Measurements from ENCODE around the gene FBLN2. TPM values are rescaled to one million over a fixed set of nuclear protein-coding genes. Genes with fewer than 3 reads are reported as not detected.

Gene FBLN2
- total and polyA plus RNA-seq, 10 of the 15 experiments (the other 5 are each of a cell fraction or from before 2014, with no cell fraction given), result 0.03 to 0.41 (median 0.12) TPM; not detected in 2

GRCh38 chr3:13506239-13506638 is 42.7 kb upstream of the FBLN2 start:
- no peaks in the 10 kb centered on the region for H3K4me1 ChIP-seq (ENCODE audit: control insufficient read depth, insufficient read depth, low read length)
- no peak overlapping the region for H3K4me3 ChIP-seq
- no peaks in the 10 kb centered on the region for H3K9me3 ChIP-seq (replicated peaks; ENCODE audit: control insufficient read depth, insufficient read depth, low read length)
- no peak overlapping the region for H3K27ac ChIP-seq (ENCODE audit: control insufficient read depth, insufficient read depth)
- in situ Hi-C loops (cut with MboI), result no loop called here
- ChIA-PET SMC1A (ENCODE audit: uncharacterized antibody, unreplicated experiment) (no interaction called here), RAD21 (ENCODE audit: unreplicated experiment) (no interaction called here), CTCF (interaction anchor here (1.5 kb wide), 1 partner anchor 142 kb away, joined by 5 read pairs; no protein-coding TSS in a partner anchor), POLR2A (no interaction called here)
- intact Hi-C loops (cut with micrococcal nuclease; ENCODE audit: unreplicated experiment), result no loop called here
- DNase-seq (ENCODE audit: low read depth, low spot score) (no peak), ATAC-seq (no peak), FAIRE-seq (no peak)
- no peaks in the 10 kb centered on the region for H3K79me2 ChIP-seq (ENCODE audit: control insufficient read depth, insufficient read depth, low read length)
- no peaks in the 10 kb centered on the region; a peak in 1 of 4 replicates for H3K27me3 ChIP-seq (replicated peaks in 1 of 2; ENCODE audit: control insufficient read depth in 2 of 2, insufficient read depth in 2 of 2, low read length in 1 of 2)
- no peak overlapping the region for H3K4me2 ChIP-seq (ENCODE audit: control insufficient read depth, insufficient read depth)
- H4K20me1 ChIP-seq (ENCODE audit: control insufficient read depth, insufficient read depth), result no peaks in the 10 kb centered on the region
- H2AFZ ChIP-seq (ENCODE audit: control insufficient read depth, low read depth, low read length), result no peak overlapping the region
- H3K9ac ChIP-seq (ENCODE audit: control insufficient read depth, insufficient read depth, low read length), result no peak overlapping the region
- H3K36me3 ChIP-seq (ENCODE audit: control insufficient read depth in 2 of 2, insufficient read depth in 2 of 2, low read length in 1 of 2), result no peaks in the 10 kb centered on the region
- TF ChIP-seq RCOR1 (conservative IDR thresholded peaks at IDR 0.05; ENCODE audit: low read depth, low read length) (no peak), CBFB (IDR thresholded peaks at IDR 0.05; ENCODE audit: low read depth) (no peak), ZNF24 (IDR thresholded peaks at IDR 0.05) (no peak), NFYB (IDR thresholded peaks at IDR 0.05; ENCODE audit: insufficient read depth, low read depth, low read length) (no peak), BMI1 (IDR thresholded peaks at IDR 0.05; ENCODE audit: borderline replicate concordance) (no peak), ZNF217 (IDR thresholded peaks at IDR 0.05) (no peak), ZBTB40 (IDR thresholded peaks at IDR 0.05; ENCODE audit: borderline replicate concordance) (no peak), RAD21 (IDR thresholded peaks at IDR 0.05; ENCODE audit: insufficient read depth, low read depth, low read length) (no peak), POLR2AphosphoS5 (IDR thresholded peaks at IDR 0.05; ENCODE audit: low read length) (no peak), ZBTB11 (CRISPR knock-in tag; IDR thresholded peaks at IDR 0.05) (no peak), ZBED1 (IDR thresholded peaks at IDR 0.05; ENCODE audit: borderline replicate concordance) (no peak), NRF1 (conservative IDR thresholded peaks at IDR 0.05; ENCODE audit: low read depth, low read length) (no peak), E4F1 (IDR thresholded peaks at IDR 0.05; ENCODE audit: borderline replicate concordance, partially characterized antibody) (no peak), TAF1 (IDR thresholded peaks at IDR 0.05; ENCODE audit: borderline replicate concordance, low read depth, low read length) (no peak)
- 86% methylated on average over 1 of the region's 1 CpG for WGBS (ENCODE audit: insufficient coverage, insufficient replicate concordance, low lambda C conversion rate, missing lambda C conversion rate)
- BruUV-seq (replicated peaks), result no TSS peak

Data from GM12878 (cell line).